Measurements from ENCODE around the gene HEATR3.

HEATR3 gene

GRCh38 chr16:50056226-50056625 is 9.5 kb upstream of the HEATR3 start:
- DNase-seq (ENCODE audit: low spot score) = no peak

GRCh38 chr16:50058091-50058771 is 7.5 kb upstream of the HEATR3 start:
- DNase-seq (ENCODE audit: low spot score) = no peak

GRCh38 chr16:50059111-50059510 is 6.7 kb upstream of the HEATR3 start:
- no peak for DNase-seq (ENCODE audit: low spot score)

- no peak for DNase-seq (ENCODE audit: low spot score)
Measured at GRCh38 chr16:50059669-50060068, 6.1 kb upstream of the HEATR3 start.

GRCh38 chr16:50061326-50061725 is 4.4 kb upstream of the HEATR3 start:
- DNase-seq (ENCODE audit: low spot score) = no peak

- DNase-seq (ENCODE audit: low spot score) = no peak
Measured at GRCh38 chr16:50065241-50065623, 538 bp upstream of the HEATR3 start.

GRCh38 chr16:50066482-50067289 is 916 bp downstream of the HEATR3 start:
- DNase-seq (ENCODE audit: low spot score) = no peak

GRCh38 chr16:50067290-50067853 is 1.6 kb downstream of the HEATR3 start:
- DNase-seq (ENCODE audit: low spot score) = peak; percentile 10

GRCh38 chr16:50068550-50068949 is 2.8 kb downstream of the HEATR3 start:
- DNase-seq (ENCODE audit: low spot score) = no peak

- DNase-seq (ENCODE audit: low spot score) = no peak
Measured at GRCh38 chr16:50069060-50069459, 3.3 kb downstream of the HEATR3 start.

- no peak for DNase-seq (ENCODE audit: low spot score)
Measured at GRCh38 chr16:50071075-50071671, 5.4 kb downstream of the HEATR3 start.

GRCh38 chr16:50072730-50073129 is 7.0 kb downstream of the HEATR3 start:
- DNase-seq (ENCODE audit: low spot score) = no peak

GRCh38 chr16:50079397-50080140 is 13.8 kb downstream of the HEATR3 start:
- no peak for DNase-seq (ENCODE audit: low spot score)

GRCh38 chr16:50081428-50082018 is 15.8 kb downstream of the HEATR3 start:
- no peak for DNase-seq (ENCODE audit: low spot score)

- DNase-seq (ENCODE audit: low spot score) = no peak
Measured at GRCh38 chr16:50083996-50084395, 18.2 kb downstream of the HEATR3 start.

- DNase-seq (ENCODE audit: low spot score) = no peak
Measured at GRCh38 chr16:50086176-50086575, 20.4 kb downstream of the HEATR3 start.

GRCh38 chr16:50088302-50088701 is 22.5 kb downstream of the HEATR3 start:
- no peak for DNase-seq (ENCODE audit: low spot score)

GRCh38 chr16:50092891-50093290 is 27.1 kb downstream of the HEATR3 start:
- DNase-seq (ENCODE audit: low spot score) = no peak

- DNase-seq (ENCODE audit: low spot score) = no peak
Measured at GRCh38 chr16:50093607-50094539, 28.1 kb downstream of the HEATR3 start.

- DNase-seq (ENCODE audit: low spot score) = no peak
Measured at GRCh38 chr16:50096791-50097190, 31.0 kb downstream of the HEATR3 start.
